Nephron (organoid): ENCODE data around the gene ZC3H14.

Experiments
- H3K27ac Mint-ChIP-seq, 3 experiments: 2 replicates each; pipeline ENCODE4 v1.8.0; 2020; ENCODE audit warnings: mixed read lengths in 3 of 3, mild to moderate bottlenecking in 2 of 3, moderate library complexity in 1 of 3
- H3K27me3 Mint-ChIP-seq: 2 replicates; pipeline ENCODE4 v1.8.0; 2021; ENCODE audit warnings: low read depth, mild to moderate bottlenecking, moderate library complexity, mixed read lengths
- H3K36me3 Mint-ChIP-seq: 2 replicates; pipeline ENCODE4 v1.8.0; 2020; ENCODE audit warnings: low read depth, mixed read lengths
- H3K4me1 Mint-ChIP-seq: 2 replicates; pipeline ENCODE4 v1.8.0; 2020; ENCODE audit warnings: mixed read lengths
- H3K4me3 Mint-ChIP-seq, 3 experiments: 2 replicates each; pipeline ENCODE4 v1.8.0; 2020; ENCODE audit warnings: mild to moderate bottlenecking in 3 of 3, mixed read lengths in 3 of 3, moderate library complexity in 2 of 3
- H3K9me3 Mint-ChIP-seq: 2 replicates; pipeline ENCODE4 v1.8.0; 2020; ENCODE audit warnings: mixed read lengths
- CTCF ChIP-seq, 3 experiments: fragments of 200-600 bp; sonication (generic); IDR thresholded peaks; one replicate each; pipeline ENCODE4 v1.5.0; 2021; ENCODE audit warnings: antibody characterized with exemption in 3 of 3; ENCODE audit not compliant: unreplicated experiment in 3 of 3

Gene ZC3H14

GRCh38 chr14:88592031-88592430 is 29.2 kb downstream of the ZC3H14 start:
- Mint-ChIP-seq H3K9me3 (no peaks in the 10 kb centered on the region), H3K27ac (peak overlapping the region in 2 of 3 experiments; percentile 40 to 74), H3K4me3 (no peak overlapping the region), H3K27me3 (no peaks in the 10 kb centered on the region), H3K36me3 (peaks cover 83% of the 10 kb centered on the region), H3K4me1 (no peaks in the 10 kb centered on the region)
- no peak for TF ChIP-seq CTCF (IDR thresholded peaks at IDR 0.05; ENCODE audit: unreplicated experiment in 3 of 3)

DNA sequence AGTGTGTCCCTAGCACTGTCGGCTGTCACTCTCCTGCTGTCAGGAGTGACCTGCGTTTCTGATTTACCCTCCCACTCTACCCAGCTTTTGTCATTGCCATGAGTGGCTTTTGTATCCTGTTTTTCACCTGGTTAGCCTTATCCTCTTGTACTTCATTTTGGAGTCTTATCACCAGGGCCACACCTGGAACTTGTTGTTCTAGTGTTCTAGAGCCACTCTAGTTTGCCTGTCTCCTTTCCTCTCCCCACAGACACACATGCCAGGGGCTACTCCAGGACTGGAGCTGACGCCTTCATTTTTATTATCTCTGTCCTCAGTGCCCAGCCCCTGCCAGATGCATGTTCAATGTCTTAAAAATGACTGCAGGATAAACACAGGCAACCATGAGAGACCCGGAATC is 34.2 kb downstream of the ZC3H14 start:
- peaks cover 82% of the 10 kb centered on the region for H3K36me3 Mint-ChIP-seq
- TF ChIP-seq CTCF (IDR thresholded peaks at IDR 0.05; ENCODE audit: unreplicated experiment in 3 of 3) = no peak
- no peaks in the 10 kb centered on the region for H3K4me1 Mint-ChIP-seq
- H3K27ac Mint-ChIP-seq = no peak overlapping the region
- H3K9me3 Mint-ChIP-seq = no peaks in the 10 kb centered on the region
- no peaks in the 10 kb centered on the region for H3K27me3 Mint-ChIP-seq
- H3K4me3 Mint-ChIP-seq = no peak overlapping the region

GRCh38 chr14:88597601-88598000 is 34.8 kb downstream of the ZC3H14 start:
- Mint-ChIP-seq H3K36me3 (peaks cover 84% of the 10 kb centered on the region), H3K9me3 (no peaks in the 10 kb centered on the region), H3K27me3 (no peaks in the 10 kb centered on the region), H3K4me3 (no peak overlapping the region), H3K27ac (peak overlapping the region in 1 of 3 experiments; percentile 18), H3K4me1 (no peaks in the 10 kb centered on the region)
- TF ChIP-seq CTCF (IDR thresholded peaks at IDR 0.05; ENCODE audit: unreplicated experiment in 3 of 3) = no peak

- Mint-ChIP-seq H3K4me1 (no peaks in the 10 kb centered on the region), H3K27ac (peak overlapping the region in 1 of 3 experiments; percentile 18), H3K9me3 (no peaks in the 10 kb centered on the region), H3K36me3 (peaks cover 83% of the 10 kb centered on the region), H3K27me3 (no peaks in the 10 kb centered on the region), H3K4me3 (no peak overlapping the region)
- no peak for TF ChIP-seq CTCF (IDR thresholded peaks at IDR 0.05; ENCODE audit: unreplicated experiment in 3 of 3)
Observed at GRCh38 chr14:88598097-88598675, 35.3 kb downstream of the ZC3H14 start.

- Mint-ChIP-seq H3K4me3 (peak overlapping the region in 1 of 3 experiments; percentile 3), H3K9me3 (no peaks in the 10 kb centered on the region), H3K36me3 (peaks cover 83% of the 10 kb centered on the region), H3K4me1 (no peaks in the 10 kb centered on the region), H3K27ac (peak overlapping the region in 1 of 3 experiments; percentile 67), H3K27me3 (no peaks in the 10 kb centered on the region)
- no peak for TF ChIP-seq CTCF (IDR thresholded peaks at IDR 0.05; ENCODE audit: unreplicated experiment in 3 of 3)
Observed at GRCh38 chr14:88599326-88599725, 36.5 kb downstream of the ZC3H14 start.

- no peak for TF ChIP-seq CTCF (IDR thresholded peaks at IDR 0.05; ENCODE audit: unreplicated experiment in 3 of 3)
Observed at GRCh38 chr14:88599761-88600439, 37.1 kb downstream of the ZC3H14 start.

More at GRCh38 chr14:88599761-88600439, 37.1 kb downstream of the ZC3H14 start:
- Mint-ChIP-seq H3K9me3 (no peaks in the 10 kb centered on the region), H3K4me1 (no peaks in the 10 kb centered on the region), H3K4me3 (peak overlapping the region in 2 of 3 experiments; percentile 7 to 33), H3K36me3 (peaks cover 80% of the 10 kb centered on the region), H3K27me3 (no peaks in the 10 kb centered on the region), H3K27ac (peak overlapping the region in 2 of 3 experiments; percentile 49 to 67)
